ENCODE measurements around the gene EVX1. TPM values are rescaled to one million over a fixed set of nuclear protein-coding genes. Genes with fewer than 3 reads are reported as not detected.

Gene EVX1
- total RNA-seq, 1 experiment from 2014 or later: not detected

- H3K4me3 ChIP-seq: no peak overlapping the region
- H3K27me3 ChIP-seq (replicated peaks): no peaks in the 10 kb centered on the region
- DNase-seq (ENCODE audit: low read depth in 1 of 2, low spot score in 2 of 2): no peak
- no peak overlapping the region for H3K27ac ChIP-seq
- H3K9me3 ChIP-seq (replicated peaks): no peaks in the 10 kb centered on the region
- no peaks in the 10 kb centered on the region for H3K36me3 ChIP-seq
- H3K4me1 ChIP-seq (replicated peaks): no peaks in the 10 kb centered on the region
Measured at GRCh38 chr7:27211764-27212204, 30.8 kb upstream of the EVX1 start.

GRCh38 chr7:27212497-27213432 is 29.8 kb upstream of the EVX1 start:
- Histone ChIP-seq H3K27me3 (replicated peaks) (no peaks in the 10 kb centered on the region), H3K4me3 (no peak overlapping the region), H3K36me3 (no peaks in the 10 kb centered on the region), H3K4me1 (replicated peaks) (no peaks in the 10 kb centered on the region), H3K9me3 (replicated peaks) (no peaks in the 10 kb centered on the region), H3K27ac (no peak overlapping the region)
- DNase-seq (ENCODE audit: low read depth in 1 of 2, low spot score in 2 of 2): no peak

- Histone ChIP-seq H3K4me1 (replicated peaks) (no peaks in the 10 kb centered on the region), H3K27me3 (replicated peaks) (no peaks in the 10 kb centered on the region), H3K4me3 (no peak overlapping the region), H3K27ac (no peak overlapping the region), H3K9me3 (replicated peaks) (no peaks in the 10 kb centered on the region), H3K36me3 (no peaks in the 10 kb centered on the region)
- DNase-seq (ENCODE audit: low read depth in 1 of 2, low spot score in 2 of 2): no peak
Measured at GRCh38 chr7:27213433-27214238, 29.0 kb upstream of the EVX1 start.

GRCh38 chr7:27214239-27214950 is 28.2 kb upstream of the EVX1 start:
- no peak overlapping the region for H3K4me3 ChIP-seq
- H3K36me3 ChIP-seq: no peaks in the 10 kb centered on the region
- DNase-seq (ENCODE audit: low read depth in 1 of 2, low spot score in 2 of 2): no peak
- no peaks in the 10 kb centered on the region for H3K4me1 ChIP-seq (replicated peaks)
- H3K27me3 ChIP-seq (replicated peaks): no peaks in the 10 kb centered on the region
- no peak overlapping the region for H3K27ac ChIP-seq
- no peaks in the 10 kb centered on the region for H3K9me3 ChIP-seq (replicated peaks)

GRCh38 chr7:27215356-27215755 is 27.2 kb upstream of the EVX1 start:
- no peaks in the 10 kb centered on the region for H3K9me3 ChIP-seq (replicated peaks)
- H3K27ac ChIP-seq: no peak overlapping the region
- no peak for DNase-seq (ENCODE audit: low read depth in 1 of 2, low spot score in 2 of 2)
- H3K4me3 ChIP-seq: no peak overlapping the region
- H3K4me1 ChIP-seq (replicated peaks): no peaks in the 10 kb centered on the region
- H3K36me3 ChIP-seq: no peaks in the 10 kb centered on the region
- H3K27me3 ChIP-seq (replicated peaks): no peaks in the 10 kb centered on the region

GRCh38 chr7:27217951-27218350 is 24.7 kb upstream of the EVX1 start:
- no peaks in the 10 kb centered on the region for H3K27me3 ChIP-seq (replicated peaks)
- no peak for DNase-seq (ENCODE audit: low read depth in 1 of 2, low spot score in 2 of 2)
- H3K4me3 ChIP-seq: no peak overlapping the region
- H3K36me3 ChIP-seq: no peaks in the 10 kb centered on the region
- H3K4me1 ChIP-seq (replicated peaks): no peaks in the 10 kb centered on the region
- no peak overlapping the region for H3K27ac ChIP-seq
- no peaks in the 10 kb centered on the region for H3K9me3 ChIP-seq (replicated peaks)

GRCh38 chr7:27219821-27220220 is 22.8 kb upstream of the EVX1 start:
- no peaks in the 10 kb centered on the region for H3K4me1 ChIP-seq (replicated peaks)
- DNase-seq (ENCODE audit: low read depth in 1 of 2, low spot score in 2 of 2): no peak
- no peaks in the 10 kb centered on the region for H3K9me3 ChIP-seq (replicated peaks)
- no peaks in the 10 kb centered on the region for H3K27me3 ChIP-seq (replicated peaks)
- H3K4me3 ChIP-seq: no peak overlapping the region
- H3K36me3 ChIP-seq: no peaks in the 10 kb centered on the region
- no peak overlapping the region for H3K27ac ChIP-seq

GRCh38 chr7:27220440-27220955 is 22.1 kb upstream of the EVX1 start:
- no peak for DNase-seq (ENCODE audit: low read depth in 1 of 2, low spot score in 2 of 2)
- no peak overlapping the region for H3K27ac ChIP-seq
- no peaks in the 10 kb centered on the region for H3K9me3 ChIP-seq (replicated peaks)
- no peaks in the 10 kb centered on the region for H3K27me3 ChIP-seq (replicated peaks)
- no peak overlapping the region for H3K4me3 ChIP-seq
- no peaks in the 10 kb centered on the region for H3K4me1 ChIP-seq (replicated peaks)
- H3K36me3 ChIP-seq: no peaks in the 10 kb centered on the region

- Histone ChIP-seq H3K27ac (no peak overlapping the region), H3K27me3 (replicated peaks) (no peaks in the 10 kb centered on the region), H3K4me1 (replicated peaks) (no peaks in the 10 kb centered on the region), H3K4me3 (no peak overlapping the region), H3K9me3 (replicated peaks) (no peaks in the 10 kb centered on the region), H3K36me3 (no peaks in the 10 kb centered on the region)
- DNase-seq (ENCODE audit: low read depth in 1 of 2, low spot score in 2 of 2): no peak
Measured at GRCh38 chr7:27221201-27221797, 21.3 kb upstream of the EVX1 start.

GRCh38 chr7:27223941-27224575 is 18.5 kb upstream of the EVX1 start:
- Histone ChIP-seq H3K27ac (no peak overlapping the region), H3K36me3 (no peaks in the 10 kb centered on the region), H3K27me3 (replicated peaks) (no peaks in the 10 kb centered on the region), H3K4me3 (no peak overlapping the region), H3K4me1 (replicated peaks) (no peaks in the 10 kb centered on the region), H3K9me3 (replicated peaks) (no peaks in the 10 kb centered on the region)
- no peak for DNase-seq (ENCODE audit: low read depth in 1 of 2, low spot score in 2 of 2)

- Histone ChIP-seq H3K27me3 (replicated peaks) (no peaks in the 10 kb centered on the region), H3K9me3 (replicated peaks) (no peaks in the 10 kb centered on the region), H3K4me3 (no peak overlapping the region), H3K4me1 (replicated peaks) (no peaks in the 10 kb centered on the region), H3K27ac (no peak overlapping the region), H3K36me3 (no peaks in the 10 kb centered on the region)
- DNase-seq (ENCODE audit: low read depth in 1 of 2, low spot score in 2 of 2): no peak
Measured at GRCh38 chr7:27224983-27225934, 17.3 kb upstream of the EVX1 start.

GRCh38 chr7:27229448-27229847 is 13.2 kb upstream of the EVX1 start:
- Histone ChIP-seq H3K4me3 (no peak overlapping the region), H3K4me1 (replicated peaks) (no peaks in the 10 kb centered on the region), H3K27ac (no peak overlapping the region), H3K9me3 (replicated peaks) (no peaks in the 10 kb centered on the region), H3K27me3 (replicated peaks) (no peaks in the 10 kb centered on the region), H3K36me3 (no peaks in the 10 kb centered on the region)
- DNase-seq (ENCODE audit: low read depth in 1 of 2, low spot score in 2 of 2): no peak
